COR-L47 (cell line): ENCODE measurements around the gene SYMPK.

Source experiments
- DNase-seq: peaks from one replicate; lab custom pipeline; 2025; lab: John Stamatoyannopoulos, UW

The SYMPK gene

DNA sequence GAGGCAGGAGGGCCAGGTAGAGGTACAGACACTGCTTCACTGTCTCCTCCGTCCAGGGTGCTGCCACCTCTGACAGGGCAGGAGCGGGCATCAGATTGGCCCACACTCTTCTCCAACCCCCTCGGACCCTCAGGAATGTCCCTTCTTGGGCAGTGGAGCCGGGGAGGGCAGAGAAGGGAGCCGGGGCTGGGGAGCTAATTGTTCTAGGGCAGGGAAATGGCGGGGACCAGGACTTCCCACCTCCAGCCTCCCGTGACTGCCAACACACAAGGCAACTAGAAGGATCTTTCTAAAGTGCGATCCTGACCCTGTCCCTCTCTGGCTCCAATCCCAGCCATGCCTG is 37.7 kb downstream of the SYMPK start:
- no peak for DNase-seq

DNA sequence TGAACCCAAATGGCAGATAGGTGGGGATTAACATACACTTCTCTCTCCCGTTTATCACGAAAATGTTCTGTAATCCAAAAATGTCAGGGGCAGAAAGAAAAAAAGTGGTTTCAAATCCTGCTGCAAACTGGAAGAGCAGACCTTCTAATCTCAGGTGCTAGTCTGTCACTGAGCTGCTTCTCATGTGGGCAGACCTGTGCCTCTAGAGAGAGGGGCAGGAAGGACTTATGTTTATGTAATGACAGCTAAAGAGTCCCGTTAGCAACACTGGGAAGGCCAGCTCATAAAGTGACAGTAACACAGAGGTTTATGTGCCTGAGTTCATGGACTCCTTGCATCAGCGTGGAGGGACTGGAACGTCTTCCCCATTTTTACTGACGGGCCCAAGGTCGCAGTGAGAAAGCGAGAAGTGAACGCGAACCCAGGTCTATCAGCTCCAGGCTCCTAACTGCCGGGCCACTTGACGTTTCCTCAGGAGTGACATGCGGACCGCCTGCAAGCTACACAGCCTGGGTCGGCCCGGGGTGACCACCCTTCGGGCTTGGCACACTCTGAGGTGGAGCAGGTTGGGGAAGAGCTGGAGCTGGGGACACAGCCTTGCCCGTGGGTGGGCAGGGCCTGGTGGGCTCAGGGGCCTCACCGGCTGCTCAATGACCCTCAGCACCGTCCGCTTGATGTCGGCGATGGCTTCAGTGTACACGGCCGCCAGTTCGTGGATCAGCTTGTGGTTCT is 38.2 kb downstream of the SYMPK start:
- no peak for DNase-seq

DNA sequence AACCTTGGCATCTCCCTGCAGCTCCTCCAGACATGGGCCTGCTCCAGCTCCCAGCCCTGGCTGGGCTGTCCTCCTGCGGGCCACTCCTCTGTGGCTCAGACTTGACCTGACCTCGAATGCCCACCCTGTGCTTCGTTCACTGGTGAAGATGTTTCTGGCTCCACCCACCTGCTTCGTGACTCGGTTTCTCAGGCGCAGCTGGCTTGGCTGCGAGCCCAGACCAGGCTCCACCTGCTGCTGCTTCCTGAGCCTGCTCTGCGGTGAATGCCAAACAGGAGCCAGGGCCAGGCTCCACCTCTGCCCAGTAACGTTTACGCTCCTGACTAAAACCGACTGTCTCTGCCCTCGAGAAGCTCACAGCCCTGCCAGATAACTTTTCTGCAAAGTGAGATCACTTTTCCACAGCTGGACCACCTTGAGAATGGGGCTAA is 38.9 kb downstream of the SYMPK start:
- peak; percentile 79 for DNase-seq

DNA sequence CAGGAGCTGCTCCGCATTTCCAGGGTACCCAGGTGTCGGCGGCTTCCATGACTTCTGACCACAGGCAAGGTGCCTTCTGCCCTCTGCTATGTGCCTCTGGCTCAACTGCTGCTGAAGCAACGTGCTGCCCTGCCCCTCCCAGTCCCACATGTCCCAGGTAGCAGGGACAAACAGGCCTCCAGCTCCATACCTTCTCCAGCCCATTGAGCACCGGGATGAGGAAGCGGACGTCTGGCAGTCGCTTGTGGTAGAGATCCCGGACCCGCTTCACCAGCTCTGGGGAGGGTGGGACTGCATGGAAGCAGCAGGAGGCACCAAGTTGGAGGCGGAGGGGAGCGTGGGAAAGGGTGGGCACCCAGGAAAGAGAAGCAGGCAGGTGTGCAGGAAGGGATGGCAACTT is 39.8 kb downstream of the SYMPK start:
- DNase-seq = no peak

DNA sequence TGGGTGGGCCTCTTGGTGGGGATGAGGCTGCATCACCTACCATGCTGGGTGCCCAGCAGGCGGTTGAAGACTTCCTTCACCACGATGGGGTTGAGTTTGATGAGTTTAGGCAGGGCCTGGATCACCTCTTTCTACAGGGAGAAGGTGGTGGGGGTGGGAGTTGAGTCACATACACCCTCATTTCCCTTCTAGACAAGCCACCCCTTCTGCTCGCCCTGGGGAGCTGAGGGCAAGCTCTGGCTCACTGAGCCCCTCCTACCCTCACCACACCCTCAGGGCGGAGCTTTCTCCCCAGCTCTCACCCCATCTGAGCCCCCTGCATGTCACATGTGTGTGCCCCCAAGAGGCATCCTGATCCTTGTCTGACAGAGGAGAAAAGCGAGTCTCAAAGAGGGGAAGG is 40.2 kb downstream of the SYMPK start:
- DNase-seq = no peak

DNA sequence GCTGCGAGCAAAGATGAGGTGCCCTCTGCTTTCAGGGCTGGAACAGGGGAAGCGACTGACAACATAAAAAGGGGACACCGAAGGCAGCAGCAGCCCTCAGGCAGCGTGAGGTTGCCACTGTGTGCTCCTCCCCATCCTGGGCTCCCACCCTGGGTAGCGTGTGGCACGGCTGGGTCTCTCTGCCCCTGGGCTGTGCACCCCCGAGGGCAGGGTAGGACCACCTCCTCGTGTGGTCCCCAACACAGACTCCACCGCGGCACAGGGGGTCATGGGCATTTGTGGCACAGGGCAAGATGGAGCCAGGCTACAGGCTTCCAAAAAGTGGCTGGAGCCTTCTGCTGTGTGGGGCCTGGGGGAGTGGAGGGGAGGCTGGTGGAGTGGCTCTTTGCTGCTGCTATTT is 41.4 kb downstream of the SYMPK start:
- no peak for DNase-seq

DNA sequence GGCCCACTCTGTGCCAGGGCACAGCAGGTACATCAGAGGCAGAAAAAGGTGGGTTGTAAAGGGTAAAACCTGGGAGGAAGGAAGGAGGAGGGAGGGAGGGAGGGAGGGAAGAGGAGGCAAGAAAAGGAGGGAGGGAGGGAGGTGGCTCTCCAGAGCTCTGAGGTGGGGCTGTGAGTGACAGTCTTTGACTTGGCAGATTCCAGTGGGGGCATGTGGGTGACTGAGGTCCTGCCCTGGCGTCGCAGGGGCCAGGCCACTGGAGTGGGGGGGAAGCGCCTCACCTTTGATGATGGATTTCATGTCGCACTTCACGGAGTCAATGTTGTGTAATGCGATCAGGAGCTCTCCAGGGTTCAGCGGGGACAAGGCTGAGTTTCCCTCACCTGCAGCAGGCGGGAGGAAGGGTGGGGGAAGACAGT is 41.8 kb downstream of the SYMPK start:
- no peak for DNase-seq

DNA sequence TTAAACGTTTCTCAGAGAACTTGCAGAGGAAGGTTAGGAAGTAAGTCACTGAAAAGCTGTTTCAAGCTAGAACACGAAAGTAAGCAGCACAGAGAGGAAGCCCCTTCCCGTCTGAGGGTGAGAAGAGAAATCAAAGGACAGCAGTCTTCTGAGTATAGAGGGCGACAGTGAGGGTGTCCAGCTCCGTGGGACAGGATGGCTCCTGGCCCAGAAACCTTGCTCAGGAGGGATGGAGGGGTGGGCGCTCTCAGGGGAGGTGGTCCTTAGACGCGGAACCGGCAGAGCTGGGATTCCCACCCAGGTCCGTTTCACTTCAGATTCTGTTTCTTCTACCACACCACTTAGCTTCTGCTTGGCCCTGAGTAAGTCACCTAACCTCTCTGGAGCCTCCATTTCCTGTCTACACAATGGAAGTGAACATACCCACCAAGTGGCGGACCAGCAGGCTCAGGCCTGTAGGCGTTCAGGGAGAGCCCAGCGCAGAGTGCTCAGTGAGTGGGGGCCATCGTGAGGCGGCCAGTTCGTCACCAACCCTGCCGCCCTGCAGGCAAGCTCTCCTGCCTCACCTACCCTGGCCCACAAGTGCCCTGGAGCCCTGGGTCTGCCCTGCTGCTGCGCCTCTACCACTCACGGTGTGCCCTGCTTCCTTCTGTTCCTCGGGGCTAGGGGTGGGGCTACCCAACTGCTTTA is 42.4 kb downstream of the SYMPK start:
- DNase-seq = no peak

DNA sequence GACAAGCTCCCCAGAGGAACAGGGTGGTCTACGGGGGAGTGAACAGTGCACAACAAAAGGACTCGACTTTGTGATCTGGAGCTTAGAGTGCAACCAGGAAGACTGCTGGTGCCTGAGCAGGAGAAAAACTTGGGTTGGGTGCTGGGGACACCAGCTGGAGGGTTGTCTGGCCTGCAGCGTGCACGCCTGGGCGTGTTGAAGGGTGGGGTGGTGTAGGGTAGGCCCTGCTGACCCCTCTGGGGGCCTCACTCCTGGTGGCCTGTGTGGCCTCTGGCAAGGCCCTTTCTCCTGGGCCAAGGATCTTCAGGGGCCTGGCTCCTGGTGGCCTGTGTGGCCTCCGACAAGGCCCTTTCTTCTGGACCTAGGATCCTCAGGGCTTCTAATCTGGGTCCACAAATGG is 43.2 kb downstream of the SYMPK start:
- DNase-seq = no peak

DNA sequence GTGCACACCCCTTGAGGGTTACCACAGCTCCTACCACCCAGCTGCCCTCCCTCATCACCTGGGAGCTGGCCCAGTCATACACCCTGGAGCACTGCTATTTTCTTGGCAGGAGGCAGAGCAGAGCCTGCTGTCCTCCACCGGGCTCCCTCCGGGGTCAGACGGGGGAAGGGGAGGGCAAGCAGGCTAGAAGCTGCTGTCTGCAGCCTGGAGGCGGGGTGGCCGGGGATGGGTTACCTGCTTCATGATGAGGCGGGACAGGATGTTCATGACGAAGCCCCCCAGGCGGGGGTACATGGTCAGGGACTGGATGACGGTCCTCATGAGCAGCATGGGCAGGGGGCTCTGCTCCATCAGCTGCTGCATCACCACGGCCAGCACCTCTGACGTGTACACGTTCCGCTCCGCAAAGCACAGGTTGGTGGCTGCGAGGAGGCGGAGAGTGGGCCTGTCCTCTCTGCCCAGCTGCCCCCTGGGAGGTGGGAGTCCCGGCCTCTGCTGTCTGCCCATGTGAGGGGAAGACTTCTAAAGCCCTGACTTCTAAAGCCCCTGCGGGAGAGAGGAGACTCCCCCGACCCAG is 45.1 kb downstream of the SYMPK start:
- no peak for DNase-seq

DNA sequence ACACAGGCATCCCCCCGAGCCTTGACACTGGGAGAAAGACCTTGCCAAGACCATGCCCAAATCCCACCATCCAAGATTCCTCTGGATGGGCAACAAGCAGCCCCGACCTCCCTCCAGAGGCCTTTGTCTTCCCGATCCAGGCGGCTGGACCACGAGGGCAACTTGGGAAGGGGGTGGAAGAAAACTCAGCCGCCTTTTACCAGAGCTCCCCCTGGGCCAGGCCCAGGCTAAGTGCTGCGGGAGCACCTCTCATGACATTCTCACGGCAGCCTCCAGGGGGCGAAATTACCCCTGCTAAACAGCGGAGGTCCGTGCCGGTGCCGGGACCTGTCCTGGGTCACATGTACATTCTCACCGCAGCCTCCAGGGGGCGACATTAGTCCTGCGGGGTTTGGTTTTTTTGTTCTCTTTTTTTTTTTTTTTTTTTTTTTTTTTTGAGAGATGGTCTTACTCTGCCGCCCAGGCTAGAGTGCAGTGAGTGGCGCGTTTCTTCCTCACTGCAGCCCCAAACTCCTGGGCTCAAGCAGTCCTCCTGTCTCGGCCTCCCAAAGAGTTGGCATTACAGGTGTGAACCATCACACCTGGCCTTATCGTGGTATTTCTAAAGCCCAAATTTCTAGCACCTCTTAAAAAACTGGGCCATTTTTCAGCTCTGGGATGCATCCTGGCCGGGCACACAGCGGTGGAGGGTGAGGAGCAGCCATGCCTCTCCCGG is 45.8 kb downstream of the SYMPK start:
- DNase-seq = peak; percentile 78

DNA sequence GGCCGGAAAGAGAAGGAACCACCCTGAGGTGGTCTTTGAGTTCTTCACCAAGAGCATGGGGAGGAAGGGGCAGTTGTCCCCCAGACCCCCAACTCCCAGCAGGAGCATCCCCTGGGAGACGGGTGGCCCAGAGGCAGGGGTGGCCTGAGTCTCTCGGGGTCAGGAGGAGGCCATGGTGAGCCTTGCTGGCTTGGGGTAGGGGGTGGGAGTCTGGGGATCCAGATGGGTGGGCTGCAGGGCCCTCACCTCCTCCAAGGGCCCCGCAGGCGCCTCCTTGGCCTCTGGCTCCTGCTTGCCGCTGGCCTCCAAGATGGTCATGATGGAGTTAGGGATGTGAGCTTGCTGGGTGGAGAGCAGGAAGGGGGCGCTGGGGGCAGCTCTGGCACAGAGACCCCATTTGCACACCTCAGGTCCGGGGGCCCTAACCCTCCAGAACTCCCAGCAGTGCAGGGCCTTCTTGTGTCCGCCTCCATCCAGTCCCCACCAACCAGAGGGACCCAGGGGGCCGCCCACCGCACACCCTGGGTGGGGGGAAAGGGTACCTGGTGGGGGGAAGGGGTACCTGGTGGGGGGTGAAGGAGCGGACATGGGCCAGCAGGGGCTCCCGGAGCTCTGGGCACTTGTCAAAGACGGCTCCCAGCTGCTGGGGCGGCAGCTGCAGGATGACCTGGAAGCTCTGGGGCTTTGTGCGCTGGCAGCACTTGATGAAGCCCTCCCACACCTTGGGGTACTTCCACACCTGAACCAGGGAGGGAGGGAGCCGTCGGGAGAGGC is 46.5 kb downstream of the SYMPK start:
- no peak for DNase-seq

DNA sequence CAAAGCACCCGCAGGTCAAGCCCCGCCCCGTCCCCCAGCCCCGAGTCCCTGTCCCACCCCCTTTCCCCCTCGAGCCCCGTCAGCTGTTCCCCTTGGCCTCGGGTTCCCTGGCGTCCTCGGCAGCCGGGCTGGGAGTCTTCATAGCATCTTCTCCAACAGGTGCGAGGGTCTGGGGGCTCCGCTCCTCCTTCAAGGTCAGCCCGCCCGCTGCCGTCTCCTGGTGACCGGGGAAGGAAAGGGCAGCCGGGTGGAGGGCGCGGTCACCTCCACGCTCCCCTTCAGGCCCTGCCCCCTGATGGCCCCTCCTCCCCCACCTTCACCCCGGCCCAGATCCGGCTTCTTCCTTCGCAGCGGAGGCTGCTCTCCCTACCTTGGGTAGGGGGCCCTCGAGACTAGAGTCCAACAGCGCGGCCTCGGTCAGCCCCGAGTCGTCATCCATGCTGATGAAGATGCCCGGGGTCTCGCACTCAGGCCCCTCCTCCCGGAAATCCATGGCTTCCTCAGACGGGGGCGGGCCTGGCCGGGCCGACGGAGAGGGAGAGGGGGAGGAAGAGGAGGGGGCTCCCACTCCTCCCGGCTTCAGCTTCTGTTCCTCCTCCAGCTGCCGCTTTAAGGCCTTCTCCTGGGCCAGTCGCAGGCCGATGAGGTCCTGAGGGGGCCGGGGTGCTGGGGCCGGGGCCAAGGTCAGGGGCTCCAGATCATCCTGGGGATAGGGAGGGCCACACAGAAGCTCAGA is 47.3 kb downstream of the SYMPK start:
- no peak for DNase-seq

DNA sequence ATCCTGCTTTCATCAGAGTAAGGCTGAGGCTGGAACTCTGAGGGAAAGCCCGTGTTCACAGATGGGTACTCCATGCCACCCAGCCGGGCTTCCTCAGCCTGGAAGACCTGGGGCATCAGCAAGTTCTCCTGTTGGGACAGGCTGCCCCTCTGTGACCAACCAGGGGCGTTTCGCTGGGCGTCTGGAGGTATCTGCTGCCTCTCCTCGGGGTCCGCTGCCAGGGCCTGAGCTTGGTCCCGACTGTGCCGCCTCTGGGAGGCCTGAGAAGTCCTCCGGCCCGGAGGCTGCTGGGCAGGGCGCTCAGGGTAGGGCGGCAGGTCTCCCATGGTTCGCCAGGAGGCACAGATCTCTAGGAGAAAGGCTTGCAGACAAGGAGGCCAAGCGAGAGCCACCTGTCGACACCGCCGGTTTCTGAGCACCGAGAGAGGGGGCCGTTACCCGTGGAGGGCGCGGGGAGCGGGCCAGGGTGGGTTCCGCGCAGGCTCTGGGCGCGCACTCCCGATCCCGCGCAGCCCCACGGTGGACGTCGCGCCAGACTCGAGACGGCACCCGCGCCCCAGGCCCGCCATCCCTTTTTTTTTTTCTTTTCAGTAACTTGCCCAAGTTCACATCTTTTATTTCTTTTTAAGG is 48.0 kb downstream of the SYMPK start, which contains the start of gene RSPH6A:
RSPH6A (minus strand) TSS at position 458 of the 630 bp plus-strand sequence; CDS start at position 326, 132 bp downstream.
- no peak for DNase-seq

DNA sequence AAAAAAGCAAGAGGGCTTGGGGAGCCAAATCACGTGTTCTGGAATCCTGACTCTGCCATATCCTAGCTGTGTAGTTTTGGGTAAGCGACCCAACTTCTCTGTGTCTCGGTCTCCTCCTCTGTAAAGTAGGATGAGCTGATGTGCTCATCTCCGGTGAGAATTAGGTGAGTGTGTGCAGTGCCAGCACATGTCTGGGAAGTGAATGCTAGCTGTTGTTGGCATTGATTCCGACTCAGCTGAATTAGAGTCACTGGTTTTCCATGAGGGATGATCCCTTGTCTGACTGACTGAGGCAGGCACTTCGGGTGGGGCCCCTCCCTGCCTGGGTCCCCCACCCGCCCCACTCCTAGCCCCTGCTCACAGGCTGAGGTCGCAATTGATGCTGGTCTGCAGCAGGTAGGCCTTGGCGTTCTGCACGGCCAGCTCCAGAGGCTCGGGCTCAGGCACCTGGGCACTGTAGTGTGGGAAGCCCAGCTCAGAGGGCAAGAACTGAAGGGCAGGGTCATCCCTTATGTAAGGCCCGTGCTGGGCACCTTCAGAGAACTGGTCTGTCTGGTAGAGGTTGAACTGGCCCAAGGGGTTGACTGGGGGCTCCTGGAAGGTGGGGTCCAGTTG is 48.7 kb downstream of the SYMPK start:
- no peak for DNase-seq

DNA sequence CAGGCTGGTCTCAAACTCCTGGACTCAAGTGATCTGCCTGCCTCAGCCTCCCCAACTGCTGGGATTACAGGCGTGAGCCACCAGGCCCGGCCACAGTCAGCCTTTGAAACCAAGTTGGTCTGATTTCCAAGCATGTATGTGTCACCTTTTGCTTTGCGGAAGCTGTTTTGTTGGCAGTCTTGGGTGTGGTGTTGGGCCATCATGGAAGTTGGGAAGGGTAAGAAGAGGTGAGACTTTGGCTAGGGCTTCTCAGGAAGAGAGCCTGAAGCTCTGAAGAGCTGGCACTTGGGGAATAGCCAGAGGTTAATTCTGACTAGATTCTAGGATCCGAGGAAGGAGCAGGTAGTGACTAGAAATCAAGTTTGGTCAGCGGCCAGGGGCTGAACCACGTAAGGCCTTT is 50.6 kb downstream of the SYMPK start:
- no peak for DNase-seq

DNA sequence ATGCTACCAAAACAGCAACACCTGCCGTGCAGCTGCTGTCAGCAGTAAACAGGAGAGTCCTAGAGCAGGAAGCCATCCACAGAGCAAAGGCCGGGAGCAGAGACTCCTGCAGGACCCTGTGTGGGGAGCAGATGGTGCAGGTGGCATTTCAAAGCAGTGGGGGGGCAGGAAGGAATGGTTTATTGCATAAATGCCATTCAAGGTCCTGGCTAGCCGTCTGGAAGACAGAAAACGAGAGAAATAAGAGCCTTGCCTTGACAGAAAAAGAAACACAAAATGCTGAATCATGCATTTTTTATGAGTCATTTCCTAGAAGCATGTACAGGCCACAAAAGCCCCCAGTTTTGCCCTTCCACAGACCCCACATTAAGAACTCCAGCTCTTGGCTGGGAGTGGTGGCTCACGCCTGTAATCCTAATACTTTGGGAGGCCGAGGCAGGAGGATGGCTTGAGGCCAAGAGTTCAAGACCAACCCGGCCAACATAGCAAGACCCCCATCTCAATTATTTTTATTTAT is 53.2 kb downstream of the SYMPK start:
- DNase-seq = peak; percentile 47

DNA sequence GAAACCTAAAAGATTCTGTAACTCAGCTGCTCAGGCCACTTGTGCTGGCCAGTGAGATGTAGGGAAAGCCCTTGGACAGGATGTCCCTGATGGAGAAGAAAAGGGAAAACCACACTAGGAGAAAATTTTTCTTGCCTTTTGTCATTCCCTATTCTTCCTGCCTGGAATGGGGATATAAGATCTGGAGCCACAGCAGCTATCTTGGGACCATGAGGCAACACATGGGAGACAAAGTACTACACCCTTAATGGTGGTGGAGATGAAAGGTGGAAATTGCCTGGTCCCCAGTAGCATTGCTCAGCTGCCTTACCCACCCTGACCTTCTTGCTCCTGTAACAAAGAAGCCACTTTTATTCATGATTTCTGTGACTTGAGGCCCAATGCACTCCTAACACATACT is 57.2 kb downstream of the SYMPK start:
- no peak for DNase-seq

DNA sequence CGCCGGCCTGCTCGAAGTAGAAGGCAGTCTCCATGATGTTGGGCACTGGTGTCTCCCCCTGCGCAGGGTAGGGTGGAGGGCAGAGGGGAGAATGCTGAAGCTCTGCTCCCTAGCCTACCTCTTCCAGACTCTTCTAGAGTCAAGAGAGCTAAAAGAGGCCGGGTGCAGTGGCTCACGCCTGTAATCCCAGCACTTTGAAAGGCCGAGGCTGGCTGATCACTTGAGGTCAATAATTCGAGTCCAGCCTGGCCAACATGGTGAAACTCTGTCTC is 58.1 kb downstream of the SYMPK start:
- DNase-seq = no peak
